Hematopoietic multipotent progenitor cell treated with erythropoietin and hydrocortisone succinate and interleukin-3 and kit ligand, for 8 days (in vitro differentiated cells): ENCODE results near the gene CNN2.

Experiments used
- DNase-seq: peaks from one replicate; pipeline ENCODE4 v3.0.0-alpha.2; 2015

CNN2 gene

DNA sequence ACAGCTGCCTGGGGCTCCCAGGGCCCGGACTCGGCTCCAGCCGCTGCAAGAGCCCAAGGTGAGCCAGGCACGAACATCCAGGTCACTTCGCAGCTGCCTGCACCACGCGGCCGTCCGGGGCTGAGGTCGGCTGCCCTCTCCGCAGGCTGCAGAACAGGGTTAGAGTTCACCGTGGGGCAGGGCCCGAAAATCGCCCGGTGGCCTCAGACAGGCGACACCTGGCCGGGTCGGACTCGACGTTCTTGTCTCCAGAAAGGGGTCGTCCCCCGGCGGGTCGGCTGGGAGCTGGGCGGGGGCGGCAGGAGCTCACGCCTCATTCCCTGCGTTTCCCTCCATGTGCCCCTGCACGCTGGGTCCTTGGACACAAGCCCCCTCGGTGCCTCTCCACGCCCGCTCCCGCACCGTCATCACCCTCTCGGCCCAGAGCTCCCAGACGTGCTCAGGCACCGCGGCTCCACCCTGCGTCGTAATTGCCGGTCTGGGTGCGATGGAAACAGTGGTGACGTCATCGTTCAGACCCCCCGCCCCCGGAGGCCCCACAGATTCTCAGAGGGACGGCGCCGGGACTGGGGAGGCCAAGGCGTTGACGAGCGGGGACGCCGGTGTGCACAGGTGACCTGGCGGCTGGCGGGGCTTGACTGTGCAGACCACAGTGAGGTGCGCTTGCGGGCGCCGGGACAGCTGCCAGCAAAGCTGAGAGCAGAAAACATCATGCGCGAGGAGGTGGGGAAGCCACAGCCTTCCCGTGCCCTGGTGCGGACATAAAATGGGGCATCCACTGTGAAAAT lies 30.2 kb upstream of the CNN2 start:
- DNase-seq = peak; percentile 48

GRCh38 chr19:998064-998463 lies 28.3 kb upstream of the CNN2 start:
- DNase-seq = no peak

DNA sequence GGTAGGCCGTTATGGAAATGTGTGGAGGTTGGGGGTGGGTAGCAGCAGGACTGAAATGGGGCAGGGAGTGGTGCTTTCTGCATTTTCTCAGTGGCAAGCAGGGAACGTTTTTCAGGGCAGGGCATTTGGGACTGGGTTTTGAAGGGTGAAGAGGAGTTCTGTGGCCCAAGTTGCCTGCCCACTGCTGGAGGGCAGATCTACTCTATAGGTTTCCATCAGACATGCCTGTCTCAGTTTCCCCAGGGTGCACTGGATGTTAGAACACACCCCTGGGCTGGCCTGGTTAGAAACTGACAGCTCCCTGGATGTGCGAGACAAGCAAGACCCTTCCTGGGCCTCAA lies 27.1 kb upstream of the CNN2 start:
- no peak for DNase-seq

- DNase-seq = peak; percentile 50
These were observed 26.3 kb upstream of the CNN2 start, which contains the start of gene GRIN3B for GRCh38 chr19:1000095-1000494. Gene GRIN3B, plus strand, starts transcription at chr19:1000419. Its CDS starts 19 bp downstream, at chr19:1000438.

- DNase-seq = no peak
These were observed 25.5 kb upstream of the CNN2 start for GRCh38 chr19:1000591-1001537.

- DNase-seq = peak; percentile 39
These were observed 24.8 kb upstream of the CNN2 start for GRCh38 chr19:1001538-1002166.

DNA sequence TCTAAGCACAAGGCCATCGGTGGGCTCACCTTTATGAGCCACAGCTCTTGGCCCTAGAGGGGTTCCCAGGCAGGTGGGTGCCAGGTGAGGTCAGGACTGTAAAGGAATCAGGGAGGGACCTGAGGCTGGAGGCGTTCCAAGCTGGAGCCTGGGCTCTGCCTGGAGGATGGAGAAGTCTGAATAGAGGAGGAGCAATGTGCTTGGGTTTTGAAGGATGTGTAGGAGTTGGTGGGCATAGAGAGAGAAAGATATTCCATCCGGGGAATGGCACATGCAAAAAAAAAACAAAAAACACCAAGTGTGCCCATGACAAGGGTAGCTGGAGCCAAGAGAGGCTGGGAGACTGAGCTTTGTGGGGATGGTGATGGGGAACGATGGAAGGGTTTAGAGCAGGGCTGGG lies 23.8 kb upstream of the CNN2 start:
- DNase-seq = no peak

DNA sequence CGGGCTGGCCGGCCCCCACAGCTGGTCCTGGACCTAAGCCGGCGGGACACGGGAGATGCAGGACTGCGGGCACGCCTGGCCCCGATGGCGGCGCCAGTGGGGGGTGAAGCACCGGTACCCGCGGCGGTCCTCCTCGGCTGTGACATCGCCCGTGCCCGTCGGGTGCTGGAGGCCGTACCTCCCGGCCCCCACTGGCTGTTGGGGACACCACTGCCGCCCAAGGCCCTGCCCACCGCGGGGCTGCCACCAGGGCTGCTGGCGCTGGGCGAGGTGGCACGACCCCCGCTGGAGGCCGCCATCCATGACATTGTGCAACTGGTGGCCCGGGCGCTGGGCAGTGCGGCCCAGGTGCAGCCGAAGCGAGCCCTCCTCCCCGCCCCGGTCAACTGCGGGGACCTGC lies 23.1 kb upstream of the CNN2 start:
- no peak for DNase-seq

DNA sequence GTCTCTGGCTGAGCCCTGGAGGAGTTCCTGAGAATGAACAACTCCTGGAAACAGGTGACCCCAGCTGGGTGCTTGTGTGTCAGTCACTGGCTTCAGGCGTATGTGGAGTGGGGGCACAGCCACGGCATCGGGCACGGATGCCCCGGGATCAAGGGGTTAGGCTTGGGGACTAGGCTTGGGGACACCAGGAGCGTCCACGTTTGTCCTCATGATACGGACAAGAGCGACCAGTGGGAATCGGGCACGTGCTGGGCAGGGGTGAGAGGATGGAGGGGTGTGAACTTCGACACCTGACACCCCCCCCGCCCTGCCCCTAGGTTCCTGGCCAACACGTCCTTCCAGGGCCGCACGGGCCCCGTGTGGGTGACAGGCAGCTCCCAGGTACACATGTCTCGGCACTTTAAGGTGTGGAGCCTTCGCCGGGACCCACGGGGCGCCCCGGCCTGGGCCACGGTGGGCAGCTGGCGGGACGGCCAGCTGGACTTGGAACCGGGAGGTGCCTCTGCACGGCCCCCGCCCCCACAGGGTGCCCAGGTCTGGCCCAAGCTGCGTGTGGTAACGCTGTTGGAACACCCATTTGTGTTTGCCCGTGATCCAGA lies 22.1 kb upstream of the CNN2 start:
- DNase-seq = no peak

DNA sequence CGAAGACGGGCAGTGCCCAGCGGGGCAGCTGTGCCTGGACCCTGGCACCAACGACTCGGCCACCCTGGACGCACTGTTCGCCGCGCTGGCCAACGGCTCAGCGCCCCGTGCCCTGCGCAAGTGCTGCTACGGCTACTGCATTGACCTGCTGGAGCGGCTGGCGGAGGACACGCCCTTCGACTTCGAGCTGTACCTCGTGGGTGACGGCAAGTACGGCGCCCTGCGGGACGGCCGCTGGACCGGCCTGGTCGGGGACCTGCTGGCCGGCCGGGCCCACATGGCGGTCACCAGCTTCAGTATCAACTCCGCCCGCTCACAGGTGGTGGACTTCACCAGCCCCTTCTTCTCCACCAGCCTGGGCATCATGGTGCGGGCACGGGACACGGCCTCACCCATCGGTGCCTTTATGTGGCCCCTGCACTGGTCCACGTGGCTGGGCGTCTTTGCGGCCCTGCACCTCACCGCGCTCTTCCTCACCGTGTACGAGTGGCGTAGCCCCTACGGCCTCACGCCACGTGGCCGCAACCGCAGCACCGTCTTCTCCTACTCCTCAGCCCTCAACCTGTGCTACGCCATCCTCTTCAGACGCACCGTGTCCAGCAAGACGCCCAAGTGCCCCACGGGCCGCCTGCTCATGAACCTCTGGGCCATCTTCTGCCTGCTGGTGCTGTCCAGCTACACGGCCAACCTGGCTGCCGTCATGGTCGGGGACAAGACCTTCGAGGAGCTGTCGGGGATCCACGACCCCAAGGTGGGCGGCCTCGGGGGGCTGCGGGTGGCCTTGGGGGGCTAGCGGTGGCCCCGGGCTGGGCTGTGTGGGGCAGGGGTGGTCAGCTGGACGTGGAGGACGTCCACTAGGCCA lies 21.4 kb upstream of the CNN2 start:
- no peak for DNase-seq

- no peak for DNase-seq
These were observed 19.6 kb upstream of the CNN2 start for GRCh38 chr19:1006711-1007398.

DNA sequence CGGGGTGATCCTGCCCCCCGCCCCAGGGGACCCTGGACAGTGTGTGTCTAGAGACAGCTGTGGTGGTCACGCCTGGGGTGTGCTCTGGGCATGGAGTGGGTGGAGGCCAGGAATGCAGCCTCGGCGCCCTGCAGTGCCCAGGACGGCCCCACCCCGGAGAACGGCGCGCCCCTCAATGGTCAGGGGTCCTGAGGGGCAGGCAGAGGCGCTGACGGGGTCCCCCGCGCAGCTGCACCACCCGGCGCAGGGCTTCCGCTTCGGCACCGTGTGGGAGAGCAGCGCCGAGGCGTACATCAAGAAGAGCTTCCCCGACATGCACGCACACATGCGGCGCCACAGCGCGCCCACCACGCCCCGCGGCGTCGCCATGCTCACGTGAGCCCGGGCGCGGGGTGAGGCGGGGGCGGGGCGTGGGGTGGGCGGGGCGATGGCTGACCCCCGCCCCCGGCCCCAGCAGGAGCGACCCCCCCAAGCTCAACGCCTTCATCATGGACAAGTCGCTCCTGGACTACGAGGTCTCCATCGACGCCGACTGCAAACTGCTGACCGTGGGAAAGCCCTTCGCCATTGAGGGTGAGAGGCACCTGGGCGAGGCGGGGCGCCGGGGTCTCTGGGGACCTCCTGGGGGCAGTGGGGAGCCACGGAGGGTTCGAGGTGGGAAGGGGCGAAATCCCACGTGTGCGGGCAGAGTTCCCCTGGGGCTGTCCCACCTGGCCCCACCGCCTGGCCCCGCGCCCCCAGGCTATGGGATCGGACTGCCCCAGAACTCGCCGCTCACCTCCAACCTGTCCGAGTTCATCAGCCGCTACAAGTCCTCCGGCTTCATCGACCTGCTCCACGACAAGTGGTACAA lies 18.8 kb upstream of the CNN2 start:
- DNase-seq = no peak

DNA sequence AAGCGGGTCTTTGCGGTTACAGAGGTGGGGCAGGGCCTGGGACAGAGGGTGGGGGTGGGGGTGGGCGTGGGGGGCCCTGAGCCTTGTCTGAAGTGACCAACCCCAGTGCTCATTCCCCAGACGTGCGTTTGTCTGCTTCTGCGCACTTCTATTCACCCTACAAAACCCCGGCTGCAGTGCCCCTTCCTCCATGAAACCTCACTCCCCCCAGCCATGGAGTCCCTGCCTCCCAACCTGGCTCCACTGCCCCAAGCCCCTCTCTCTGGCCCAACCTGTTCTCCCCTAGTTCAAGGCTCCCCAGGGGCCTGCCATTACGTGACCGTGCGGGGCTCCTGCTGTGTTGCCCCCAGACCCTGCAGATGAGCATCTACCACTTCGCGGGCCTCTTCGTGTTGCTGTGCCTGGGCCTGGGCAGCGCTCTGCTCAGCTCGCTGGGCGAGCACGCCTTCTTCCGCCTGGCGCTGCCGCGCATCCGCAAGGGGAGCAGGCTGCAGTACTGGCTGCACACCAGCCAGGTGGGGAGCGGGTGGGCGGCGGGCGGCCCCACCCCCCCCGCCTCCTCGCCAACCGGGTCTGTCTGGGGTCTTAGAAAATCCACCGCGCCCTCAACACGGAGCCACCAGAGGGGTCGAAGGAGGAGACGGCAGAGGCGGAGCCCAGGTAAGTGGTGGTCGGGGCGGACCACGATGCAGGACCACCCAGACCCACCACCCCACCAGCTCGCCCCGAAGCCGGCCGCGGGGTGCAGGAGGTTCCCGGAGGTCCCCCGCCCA lies 18.0 kb upstream of the CNN2 start:
- DNase-seq = no peak

DNA sequence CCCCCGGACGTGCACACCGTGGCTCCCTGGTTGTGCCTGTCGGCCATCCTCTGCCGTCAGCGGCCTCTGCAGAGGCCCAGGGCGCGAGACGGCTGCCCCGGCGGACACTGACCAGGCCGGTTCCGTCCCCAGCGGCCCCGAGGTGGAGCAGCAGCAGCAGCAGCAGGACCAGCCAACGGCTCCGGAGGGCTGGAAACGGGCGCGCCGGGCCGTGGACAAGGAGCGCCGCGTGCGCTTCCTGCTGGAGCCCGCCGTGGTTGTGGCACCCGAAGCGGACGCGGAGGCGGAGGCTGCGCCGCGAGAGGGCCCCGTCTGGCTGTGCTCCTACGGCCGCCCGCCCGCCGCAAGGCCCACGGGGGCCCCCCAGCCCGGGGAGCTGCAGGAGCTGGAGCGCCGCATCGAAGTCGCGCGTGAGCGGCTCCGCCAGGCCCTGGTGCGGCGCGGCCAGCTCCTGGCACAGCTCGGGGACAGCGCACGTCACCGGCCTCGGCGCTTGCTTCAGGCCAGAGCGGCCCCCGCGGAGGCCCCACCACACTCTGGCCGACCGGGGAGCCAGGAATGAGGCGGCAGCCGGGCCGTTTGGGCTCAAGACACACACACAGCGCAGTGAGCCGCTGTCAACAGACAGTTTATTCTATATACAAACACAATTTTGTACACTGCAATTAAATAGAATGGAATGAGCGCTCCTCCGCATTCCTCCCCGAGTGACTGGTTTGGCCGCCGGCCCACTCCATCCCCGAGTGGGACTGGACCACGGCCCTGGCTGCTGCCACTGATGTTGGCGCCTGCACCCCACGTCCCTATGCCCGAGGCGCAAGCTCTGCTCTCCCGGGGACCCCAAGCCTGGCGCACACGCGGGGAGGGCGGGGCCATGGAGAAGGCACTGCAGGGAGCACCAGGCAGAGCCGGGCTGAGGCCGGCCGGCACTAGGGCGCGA lies 17.1 kb upstream of the CNN2 start:
- DNase-seq = no peak

- DNase-seq = no peak
These were observed 16.3 kb upstream of the CNN2 start for GRCh38 chr19:1009981-1010538.

GRCh38 chr19:1010586-1011510 lies 15.6 kb upstream of the CNN2 start:
- no peak for DNase-seq

DNA sequence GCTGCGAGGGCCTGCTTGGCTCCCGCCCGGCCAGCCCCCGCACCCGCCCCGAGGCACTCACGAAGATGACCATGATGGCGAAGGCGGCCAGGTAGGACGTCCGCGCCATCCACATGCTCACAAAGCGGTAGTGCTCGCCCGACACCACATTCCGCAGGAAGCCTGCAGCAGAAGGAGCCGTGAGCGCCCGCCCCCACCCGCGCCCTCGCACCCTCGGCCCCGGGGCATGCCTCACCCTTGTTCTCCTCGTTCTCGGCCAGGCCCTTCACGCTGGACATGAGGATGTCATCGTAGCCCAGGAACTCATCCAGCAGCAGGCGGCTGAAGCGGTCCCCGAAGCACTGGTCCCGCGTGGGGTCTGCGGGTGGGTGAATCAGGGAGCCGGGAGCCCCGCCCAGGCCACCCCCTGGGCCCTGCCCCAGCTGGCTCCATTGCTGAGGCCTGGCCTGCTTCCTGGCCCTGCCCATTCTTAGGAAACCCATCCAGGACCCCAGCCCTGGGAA lies 14.5 kb upstream of the CNN2 start:
- no peak for DNase-seq
